Measurements from ENCODE around the gene GRK7.

GRCh38 chr3:141740349-141740748 lies 22.9 kb upstream of the GRK7 start:
- TF ChIP-seq POLR2A (IDR thresholded peaks at IDR 0.05) = no peak
- TF ChIP-seq, protein P1, sequence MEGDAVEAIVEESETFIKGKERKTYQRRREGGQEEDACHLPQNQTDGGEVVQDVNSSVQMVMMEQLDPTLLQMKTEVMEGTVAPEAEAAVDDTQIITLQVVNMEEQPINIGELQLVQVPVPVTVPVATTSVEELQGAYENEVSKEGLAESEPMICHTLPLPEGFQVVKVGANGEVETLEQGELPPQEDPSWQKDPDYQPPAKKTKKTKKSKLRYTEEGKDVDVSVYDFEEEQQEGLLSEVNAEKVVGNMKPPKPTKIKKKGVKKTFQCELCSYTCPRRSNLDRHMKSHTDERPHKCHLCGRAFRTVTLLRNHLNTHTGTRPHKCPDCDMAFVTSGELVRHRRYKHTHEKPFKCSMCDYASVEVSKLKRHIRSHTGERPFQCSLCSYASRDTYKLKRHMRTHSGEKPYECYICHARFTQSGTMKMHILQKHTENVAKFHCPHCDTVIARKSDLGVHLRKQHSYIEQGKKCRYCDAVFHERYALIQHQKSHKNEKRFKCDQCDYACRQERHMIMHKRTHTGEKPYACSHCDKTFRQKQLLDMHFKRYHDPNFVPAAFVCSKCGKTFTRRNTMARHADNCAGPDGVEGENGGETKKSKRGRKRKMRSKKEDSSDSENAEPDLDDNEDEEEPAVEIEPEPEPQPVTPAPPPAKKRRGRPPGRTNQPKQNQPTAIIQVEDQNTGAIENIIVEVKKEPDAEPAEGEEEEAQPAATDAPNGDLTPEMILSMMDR (IDR thresholded peaks at IDR 0.05) = no peak

Measured in lower leg skin (tissue), 3 donors.